Neural progenitor cell (in vitro differentiated cells): ENCODE measurements around the gene RFX5.

Experiments used
- CTCF ChIP-seq: fragments of 200-600 bp; sonication (generic); IDR thresholded peaks from 2 replicates; pipeline ENCODE4 v1.5.1; 2017; ENCODE audit warnings: antibody characterized with exemption, mild to moderate bottlenecking
- EZH2phosphoT487 ChIP-seq: fragments of 200-600 bp; sonication (generic); IDR thresholded peaks from 2 replicates; pipeline ENCODE4 v1.6.1; 2017; ENCODE audit warnings: antibody characterized with exemption

DNA sequence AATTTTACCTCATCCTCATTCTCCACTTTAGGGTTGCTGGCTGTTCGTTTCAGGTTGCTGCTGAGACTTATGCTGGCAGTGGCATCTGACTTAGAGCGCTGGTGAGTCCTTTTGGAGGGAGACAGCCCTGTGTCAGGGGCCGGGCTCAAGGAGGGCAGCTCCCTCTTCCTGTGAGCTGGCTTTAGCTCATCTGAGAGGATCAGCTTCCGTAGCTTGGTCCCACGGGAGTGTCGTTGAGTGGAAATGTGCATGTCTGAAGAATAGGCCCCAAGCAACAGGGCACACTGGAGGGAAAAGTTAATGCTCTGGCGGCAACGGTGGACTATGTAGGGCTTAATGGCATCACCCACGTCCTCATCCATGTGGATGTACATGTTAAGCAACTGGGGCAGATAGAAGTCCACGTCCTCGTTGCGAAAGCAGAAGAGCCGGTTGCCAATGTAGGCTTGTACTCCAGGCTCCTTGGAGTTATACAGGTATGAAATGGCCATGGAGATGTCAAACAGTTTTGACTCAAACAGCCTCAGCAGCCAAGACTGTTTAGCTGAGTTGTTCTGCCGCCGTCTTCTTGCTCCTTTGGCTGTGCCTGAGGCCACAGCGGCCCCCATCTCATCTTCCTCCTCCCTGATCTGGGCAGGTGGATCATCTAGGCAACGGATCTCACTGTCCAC is 31.4 kb downstream of the RFX5 start:
- TF ChIP-seq CTCF (no peak), EZH2phosphoT487 (no peak)
